ENCODE measurements around the gene AJAP1.

- no peak for TF ChIP-seq POLR2A (IDR thresholded peaks at IDR 0.05; ENCODE audit: low read length)
- TF ChIP-seq GATA1 (IDR thresholded peaks at IDR 0.05; ENCODE audit: low read depth, low read length): no peak
Measured at GRCh38 chr1:4792565-4792964, 138.2 kb downstream of the AJAP1 start.
